ENCODE measurements around the gene GPR132.
"Not testable (repeated sequence)": the region's sequence is repeated elsewhere in the genome, so short reads cannot be mapped to it uniquely, and the experiment has no call there.

GPR132 gene

GRCh38 chr14:105051182-105052109 lies 13.8 kb downstream of the GPR132 start:
- no peak overlapping the region for H3K4me3 ChIP-seq (ENCODE audit: low read depth, low read length)
- DNase-seq (ENCODE audit: low read depth) = no peak

GRCh38 chr14:105050551-105050897 lies 14.7 kb downstream of the GPR132 start:
- no peak for DNase-seq (ENCODE audit: low read depth)
- no peak overlapping the region for H3K4me3 ChIP-seq (ENCODE audit: low read depth, low read length)

- DNase-seq (ENCODE audit: low read depth) = no peak
- H3K4me3 ChIP-seq (ENCODE audit: low read depth, low read length) = no peak overlapping the region
Observed at GRCh38 chr14:105049753-105050550, 15.3 kb downstream of the GPR132 start.

- H3K4me3 ChIP-seq (ENCODE audit: low read depth, low read length) = no peak overlapping the region
- DNase-seq (ENCODE audit: low read depth) = no peak
Observed at GRCh38 chr14:105047283-105048016, 17.8 kb downstream of the GPR132 start.

- no peak for DNase-seq (ENCODE audit: low read depth)
- no peak overlapping the region for H3K4me3 ChIP-seq (ENCODE audit: low read depth, low read length)
Observed at GRCh38 chr14:105046891-105047282, 18.3 kb downstream of the GPR132 start.

GRCh38 chr14:105045710-105046326 lies 19.4 kb downstream of the GPR132 start:
- H3K4me3 ChIP-seq (ENCODE audit: low read depth, low read length) = no peak overlapping the region
- DNase-seq (ENCODE audit: low read depth) = no peak

GRCh38 chr14:105043641-105044040 lies 21.6 kb downstream of the GPR132 start:
- H3K4me3 ChIP-seq (ENCODE audit: low read depth, low read length) = no peak overlapping the region
- DNase-seq (ENCODE audit: low read depth) = no peak

- no peak overlapping the region for H3K4me3 ChIP-seq (ENCODE audit: low read depth, low read length)
- DNase-seq (ENCODE audit: low read depth) = no peak
Observed at GRCh38 chr14:105042813-105043212, 22.4 kb downstream of the GPR132 start.

GRCh38 chr14:105041841-105042765 lies 23.1 kb downstream of the GPR132 start:
- DNase-seq (ENCODE audit: low read depth) = no peak

GRCh38 chr14:105039458-105040205 lies 25.6 kb downstream of the GPR132 start:
- no peak overlapping the region for H3K4me3 ChIP-seq (ENCODE audit: low read depth, low read length)
- no peak for DNase-seq (ENCODE audit: low read depth)

More at GRCh38 chr14:105041841-105042765, 23.1 kb downstream of the GPR132 start:
- H3K4me3 ChIP-seq (ENCODE audit: low read depth, low read length) = no peak overlapping the region

- not testable (repeated sequence) for H3K4me3 ChIP-seq (ENCODE audit: low read depth, low read length); DNase-seq (ENCODE audit: low read depth)
Observed at GRCh38 chr14:105035616-105036015, 29.6 kb downstream of the GPR132 start.

- H3K4me3 ChIP-seq (ENCODE audit: low read depth, low read length) = no peak overlapping the region
- no peak for DNase-seq (ENCODE audit: low read depth)
Observed at GRCh38 chr14:105034315-105035039, 30.8 kb downstream of the GPR132 start.

GRCh38 chr14:105033412-105033900 lies 31.8 kb downstream of the GPR132 start:
- peak overlapping the region; percentile 38 for H3K4me3 ChIP-seq (ENCODE audit: low read depth, low read length)
- not testable (repeated sequence) for DNase-seq (ENCODE audit: low read depth)

- H3K4me3 ChIP-seq (ENCODE audit: low read depth, low read length); DNase-seq (ENCODE audit: low read depth): not testable (repeated sequence)
Observed at GRCh38 chr14:105032451-105032901, 32.8 kb downstream of the GPR132 start.

- H3K4me3 ChIP-seq (ENCODE audit: low read depth, low read length) = no peak overlapping the region
- no peak for DNase-seq (ENCODE audit: low read depth)
Observed at GRCh38 chr14:105030836-105031396, 34.3 kb downstream of the GPR132 start.

GRCh38 chr14:105030194-105030593 lies 35.0 kb downstream of the GPR132 start:
- H3K4me3 ChIP-seq (ENCODE audit: low read depth, low read length) = no peak overlapping the region
- DNase-seq (ENCODE audit: low read depth) = no peak

- DNase-seq (ENCODE audit: low read depth) = no peak
- no peak overlapping the region for H3K4me3 ChIP-seq (ENCODE audit: low read depth, low read length)
Observed at GRCh38 chr14:105029402-105029801, 35.8 kb downstream of the GPR132 start.
